Muscle of back (tissue), 13 donors: ENCODE data around the gene TMEM126B. TPM values are rescaled to one million over a fixed set of nuclear protein-coding genes. Genes with fewer than 3 reads are reported as not detected.
"Not testable (repeated sequence)": the region's sequence is repeated elsewhere in the genome, so short reads cannot be mapped to it uniquely, and the experiment has no call there.

ENCODE experiments used
- DNase-seq, 3 donors: peaks; one replicate each; pipeline versions ENCODE4 v3.0.0 to v3.0.0-alpha.2; 2013
- long read RNA-seq, 9 donors: transcript quantifications; one replicate each; lab custom pipeline, GENCODE V29; 2026
- polyA plus RNA-seq, 10 donors: library from polyadenylated mRNA; unstranded; fragments of 120-200 nt; gene quantifications; one replicate each; pipeline ENCODE4 v1.2.1, GENCODE V29; 2013; ENCODE audit not compliant: insufficient read length in 10 of 10

The TMEM126B gene
- polyA plus RNA-seq: 10 to 100 TPM; 39.2 to 51.0 (median 47.1) TPM
- long read RNA-seq, donor 1, transcript TMEM126B-202 (6 exons, 1,210 nt): minor isoform, 8 of 24 reads
- long read RNA-seq, donor 1, transcript TMEM126B-201 (5 exons, 989 nt): major isoform, 12 of 24 reads
- long read RNA-seq, donor 1, partial matches to known transcripts: 0 of 24 reads
- long read RNA-seq, donor 1, other reads (novel, unspliced or antisense): 0 of 24 reads
- long read RNA-seq, donor 2, transcript TMEM126B-202 (6 exons, 1,210 nt): minor isoform, 7 of 20 reads
- long read RNA-seq, donor 2, transcript TMEM126B-201 (5 exons, 989 nt): major isoform, 11 of 20 reads
- long read RNA-seq, donor 2, partial matches to known transcripts: 0 of 20 reads
- long read RNA-seq, donor 2, other reads (novel, unspliced or antisense): 0 of 20 reads
- long read RNA-seq, donor 3: 0 reads
- long read RNA-seq, donor 4, transcript TMEM126B-201 (5 exons, 989 nt): major isoform, 9 of 12 reads
- long read RNA-seq, donor 4, partial matches to known transcripts: 0 of 12 reads
- long read RNA-seq, donor 4, other reads (novel, unspliced or antisense): 0 of 12 reads
- long read RNA-seq, donor 5, transcript TMEM126B-201 (5 exons, 989 nt): major isoform, 14 of 25 reads
- long read RNA-seq, donor 5, partial matches to known transcripts: 5 of 25 reads
- long read RNA-seq, donor 5, other reads (novel, unspliced or antisense): 0 of 25 reads
- long read RNA-seq, donor 6, transcript TMEM126B-201 (5 exons, 989 nt): major isoform, 11 of 34 reads
- long read RNA-seq, donor 6, transcript TMEM126B-203 (4 exons, 853 nt): minor isoform, 7 of 34 reads
- long read RNA-seq, donor 6, transcript TMEM126B-202 (6 exons, 1,210 nt): minor isoform, 9 of 34 reads
- long read RNA-seq, donor 6, partial matches to known transcripts: 0 of 34 reads
- long read RNA-seq, donor 6, other reads (novel, unspliced or antisense): 0 of 34 reads
- long read RNA-seq, donor 7, transcript TMEM126B-201 (5 exons, 989 nt): major isoform, 5 of 10 reads
- long read RNA-seq, donor 7, partial matches to known transcripts: 0 of 10 reads
- long read RNA-seq, donor 7, other reads (novel, unspliced or antisense): 0 of 10 reads
- long read RNA-seq, donor 8, transcript TMEM126B-202 (6 exons, 1,210 nt): minor isoform, 8 of 25 reads
- long read RNA-seq, donor 8, transcript TMEM126B-201 (5 exons, 989 nt): major isoform, 13 of 25 reads
- long read RNA-seq, donor 8, partial matches to known transcripts: 0 of 25 reads
- long read RNA-seq, donor 8, other reads (novel, unspliced or antisense): 0 of 25 reads
- long read RNA-seq, donor 9, partial matches to known transcripts: 0 of 2 reads
- long read RNA-seq, donor 9, other reads (novel, unspliced or antisense): 0 of 2 reads

GRCh38 chr11:85627998-85628770 lies at the start of gene TMEM126B:
TMEM126B (plus strand) TSS chr11:85628593; CDS start chr11:85628608, 15 bp downstream.
- DNase-seq: peak; percentile 98 to 99 (median 98)

GRCh38 chr11:85582111-85582510 lies 46.3 kb upstream of the TMEM126B start:
- no peak for DNase-seq

- DNase-seq: no peak
Measured at GRCh38 chr11:85589373-85589772, 39.0 kb upstream of the TMEM126B start.

- DNase-seq: peak; percentile 23 to 47 (median 45)
Measured at GRCh38 chr11:85590848-85591483, 37.4 kb upstream of the TMEM126B start.

- DNase-seq: peak; percentile 28 to 60 (median 36)
Measured at GRCh38 chr11:85595285-85595884, 33.0 kb upstream of the TMEM126B start.

GRCh38 chr11:85596886-85597285 lies 31.5 kb upstream of the TMEM126B start:
- no peak for DNase-seq

- DNase-seq: peak in 2 of 3 donors; percentile 5 to 38
Measured at GRCh38 chr11:85599083-85599482, 29.3 kb upstream of the TMEM126B start.

GRCh38 chr11:85602526-85603213 lies 25.7 kb upstream of the TMEM126B start:
- DNase-seq: no peak

- DNase-seq: no peak
Measured at GRCh38 chr11:85603220-85603619, 25.2 kb upstream of the TMEM126B start.

- not testable (repeated sequence) for DNase-seq
Measured at GRCh38 chr11:85606237-85606636, 22.2 kb upstream of the TMEM126B start.

- not testable (repeated sequence) for DNase-seq
Measured at GRCh38 chr11:85608621-85609020, 19.8 kb upstream of the TMEM126B start.

- not testable (repeated sequence) for DNase-seq
Measured at GRCh38 chr11:85609286-85609685, 19.1 kb upstream of the TMEM126B start.

- not testable (repeated sequence) for DNase-seq
Measured at GRCh38 chr11:85611643-85612042, 16.8 kb upstream of the TMEM126B start.

- DNase-seq: no peak
Measured at GRCh38 chr11:85619499-85619898, 8.9 kb upstream of the TMEM126B start.

GRCh38 chr11:85620256-85620655 lies 8.1 kb upstream of the TMEM126B start:
- DNase-seq: no peak

GRCh38 chr11:85626496-85626895 lies 1.9 kb upstream of the TMEM126B start:
- peak in 2 of 3 donors; percentile 5 to 13 for DNase-seq

- peak; percentile 47 to 81 (median 58) for DNase-seq
Measured at GRCh38 chr11:85627332-85627997, 928 bp upstream of the TMEM126B start, which contains the start of gene DLG2. DLG2 (minus strand) TSS chr11:85627344.

- DNase-seq: no peak
Measured at GRCh38 chr11:85628771-85629341, 463 bp downstream of the TMEM126B start.
